AG04450 (cell line): ENCODE data around the gene CPO. TPM values are rescaled to one million over a fixed set of nuclear protein-coding genes. Genes with fewer than 3 reads are reported as not detected.

ENCODE experiments used
- CTCF ChIA-PET: fragments of 300-600, 350-600 bp; formaldehyde crosslinking; extraction: SDS; loops from one replicate; lab custom pipeline; 2022; ENCODE audit warnings: antibody characterized with exemption, inconsistent platforms; lab: Charles Lee
- POLR2A ChIA-PET: fragments of 350-600 bp; formaldehyde crosslinking; extraction: SDS; loops from one replicate; lab custom pipeline; 2021; ENCODE audit warnings: antibody characterized with exemption, inconsistent platforms; lab: Yijun Ruan, JAX
- DNase-seq: peaks from one replicate; pipeline ENCODE4 v3.0.0-alpha.2; 2011; ENCODE audit warnings: low read depth, low spot score
- H3K27ac ChIP-seq: one replicate; pipeline ENCODE4 v1.5.1; 2012; ENCODE audit warnings: low read depth, low read length, control low read depth
- H3K27me3 ChIP-seq: one replicate; pipeline ENCODE4 v1.6.0; 2012; ENCODE audit warnings: low read length; ENCODE audit not compliant: control insufficient read depth, insufficient read depth
- H3K4me3 ChIP-seq: 2 replicates; pipeline ENCODE4 v1.5.1; 2011; ENCODE audit warnings: mild to moderate bottlenecking, low read depth, low read length, control low read depth
- H3K9me3 ChIP-seq: 2 replicates; pipeline ENCODE4 v1.5.1; 2012; ENCODE audit warnings: low read length; ENCODE audit not compliant: control insufficient read depth, insufficient read depth
- CTCF ChIP-seq: IDR thresholded peaks from 2 replicates; pipeline ENCODE4 v1.5.1; 2011; ENCODE audit warnings: low read depth, low read length, control low read depth, inconsistent platforms
- polyA plus RNA-seq: library from polyadenylated mRNA; depleted of rRNA; stranded (reverse); fragments of >200 nt; gene quantifications from 2 replicates; pipeline ENCODE4 v1.2.3, GENCODE V29; 2011

Gene CPO
- polyA plus RNA-seq, 1 experiment: not detected

GRCh38 chr2:206987810-206988209 lies 48.5 kb downstream of the CPO start:
- Histone ChIP-seq H3K4me3 (no peak overlapping the region), H3K9me3 (no peaks in the 10 kb centered on the region), H3K27ac (no peak overlapping the region), H3K27me3 (no peaks in the 10 kb centered on the region)
- TF ChIP-seq CTCF: no peak
- ChIA-PET CTCF (interaction anchor here (0.7 to 1.6 kb wide), 3 partner anchors 174 to 490 kb away, joined by 3 read pairs; no protein-coding TSS in a partner anchor), POLR2A (no interaction called here)
- DNase-seq: no peak

DNA sequence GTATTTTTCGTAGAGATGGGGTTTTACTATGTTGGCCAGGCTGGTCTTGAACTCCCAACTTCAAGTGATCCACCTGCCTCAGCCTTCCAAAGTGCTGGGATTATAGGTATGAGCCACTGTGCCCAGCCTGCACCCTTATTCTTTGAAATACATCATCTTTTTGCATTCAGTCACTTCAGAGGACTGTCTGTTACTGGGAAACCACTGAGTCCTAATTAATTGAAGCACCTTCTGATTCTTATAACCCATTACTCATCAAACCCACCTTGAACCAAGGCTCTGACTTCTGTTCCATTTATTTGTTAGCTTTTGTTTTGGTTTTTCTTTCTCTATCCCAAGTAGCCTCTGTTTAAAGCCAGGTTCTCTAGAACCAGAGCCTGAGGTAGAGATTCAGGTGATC lies 49.6 kb downstream of the CPO start:
- Histone ChIP-seq H3K4me3 (no peak overlapping the region), H3K27me3 (no peaks in the 10 kb centered on the region), H3K9me3 (no peaks in the 10 kb centered on the region), H3K27ac (no peak overlapping the region)
- no peak for TF ChIP-seq CTCF
- POLR2A ChIA-PET: no interaction called here
- CTCF ChIA-PET: interaction anchor here (0.6 to 1.6 kb wide), 8 partner anchors 10 to 730 kb away, joined by 3 to 12 read pairs (median 4); no protein-coding TSS in a partner anchor
- DNase-seq: no peak

DNA sequence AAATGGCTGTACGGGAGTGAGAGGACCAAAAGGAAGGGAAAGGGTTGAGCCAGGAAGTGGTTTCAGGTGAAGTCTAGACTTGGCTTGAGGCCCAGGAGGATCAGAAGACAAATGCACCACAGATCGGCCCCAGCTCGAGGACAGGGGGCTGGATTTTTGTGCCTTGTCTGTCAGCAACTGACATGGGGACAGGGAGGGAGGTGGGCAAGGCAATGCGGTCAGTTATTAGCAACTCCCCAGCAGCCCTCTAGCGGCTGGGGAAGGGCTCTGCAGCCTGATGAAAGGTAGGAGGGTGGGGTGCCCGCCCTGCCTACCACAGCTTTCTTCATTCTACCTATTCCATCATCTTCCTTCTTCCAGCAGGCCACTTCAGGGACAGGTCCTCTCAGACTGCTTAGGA lies 50.0 kb downstream of the CPO start:
- CTCF ChIA-PET: interaction anchor here (0.6 to 1.6 kb wide), 7 partner anchors 8 to 729 kb away, joined by 3 to 10 read pairs (median 4); no protein-coding TSS in a partner anchor
- TF ChIP-seq CTCF: peak; percentile 62
- Histone ChIP-seq H3K27me3 (no peaks in the 10 kb centered on the region), H3K4me3 (no peak overlapping the region), H3K27ac (no peak overlapping the region), H3K9me3 (no peaks in the 10 kb centered on the region)
- POLR2A ChIA-PET: no interaction called here
- no peak for DNase-seq

DNA sequence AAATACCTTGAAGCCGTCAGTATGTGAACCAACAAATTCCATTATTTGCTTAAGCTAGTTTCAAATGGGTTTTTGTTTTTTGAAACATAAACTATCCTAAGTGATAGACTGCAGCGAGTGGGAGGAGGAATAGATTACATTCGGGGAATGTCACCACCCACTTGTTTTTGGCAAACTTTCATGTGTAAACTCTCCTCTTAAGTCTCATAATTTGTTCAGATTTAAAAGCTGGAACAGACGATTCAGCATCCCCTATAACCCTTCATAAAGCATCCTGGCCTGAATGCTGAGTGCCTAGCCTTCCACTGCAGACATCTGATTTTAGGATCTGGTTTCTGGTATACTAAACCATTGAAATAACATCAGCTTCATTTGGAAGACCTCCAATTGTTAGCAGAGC lies 51.0 kb downstream of the CPO start:
- TF ChIP-seq CTCF: no peak
- no peak for DNase-seq
- ChIA-PET CTCF (interaction anchor here (0.7 to 1.4 kb wide), 5 partner anchors 9 to 484 kb away, joined by 3 to 10 read pairs (median 4); no protein-coding TSS in a partner anchor), POLR2A (interaction anchor here (1.0 kb wide), 2 partner anchors 176 to 408 kb away, joined by 3 read pairs; no protein-coding TSS in a partner anchor)
- H3K9me3 ChIP-seq: no peaks in the 10 kb centered on the region
- no peak overlapping the region for H3K4me3 ChIP-seq
- no peaks in the 10 kb centered on the region for H3K27me3 ChIP-seq
- H3K27ac ChIP-seq: no peak overlapping the region

DNA sequence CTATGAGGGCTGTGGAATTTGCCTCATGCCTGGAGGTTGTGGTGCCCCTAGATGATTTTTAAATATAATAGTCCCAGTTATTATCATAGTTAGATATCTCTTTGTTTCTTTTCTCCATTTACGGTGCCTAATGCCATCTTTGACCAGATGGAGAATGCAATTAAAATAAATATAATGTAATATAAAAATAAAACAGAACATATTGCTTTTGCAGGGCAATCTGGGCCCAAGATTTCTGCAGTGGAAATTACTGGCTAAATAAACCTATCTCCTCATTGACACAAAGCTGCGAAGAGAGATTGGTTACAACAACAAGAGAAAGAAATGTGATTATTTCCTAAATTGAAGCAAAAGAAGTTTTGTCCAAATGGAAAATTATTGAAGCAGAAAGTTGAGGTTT lies 51.8 kb downstream of the CPO start:
- Histone ChIP-seq H3K27me3 (no peaks in the 10 kb centered on the region), H3K4me3 (no peak overlapping the region), H3K27ac (no peak overlapping the region), H3K9me3 (no peaks in the 10 kb centered on the region)
- DNase-seq: no peak
- CTCF ChIA-PET: interaction anchor here (1.0 to 1.4 kb wide), 4 partner anchors 10 to 483 kb away, joined by 3 to 10 read pairs (median 5); no protein-coding TSS in a partner anchor
- POLR2A ChIA-PET: interaction anchor here (1.0 kb wide), 2 partner anchors 175 to 407 kb away, joined by 3 read pairs; no protein-coding TSS in a partner anchor
- no peak for TF ChIP-seq CTCF
